HG03521 (cell line): Measurements from ENCODE around the gene TMEM121B.

Experiments used
- ATAC-seq: cut with Tn5 transposase; IDR thresholded peaks from one replicate; pipeline ENCODE4 v1.9.1; 2021; ENCODE audit warnings: mild to moderate bottlenecking, moderate library complexity; ENCODE audit not compliant: unreplicated experiment

Gene TMEM121B

DNA sequence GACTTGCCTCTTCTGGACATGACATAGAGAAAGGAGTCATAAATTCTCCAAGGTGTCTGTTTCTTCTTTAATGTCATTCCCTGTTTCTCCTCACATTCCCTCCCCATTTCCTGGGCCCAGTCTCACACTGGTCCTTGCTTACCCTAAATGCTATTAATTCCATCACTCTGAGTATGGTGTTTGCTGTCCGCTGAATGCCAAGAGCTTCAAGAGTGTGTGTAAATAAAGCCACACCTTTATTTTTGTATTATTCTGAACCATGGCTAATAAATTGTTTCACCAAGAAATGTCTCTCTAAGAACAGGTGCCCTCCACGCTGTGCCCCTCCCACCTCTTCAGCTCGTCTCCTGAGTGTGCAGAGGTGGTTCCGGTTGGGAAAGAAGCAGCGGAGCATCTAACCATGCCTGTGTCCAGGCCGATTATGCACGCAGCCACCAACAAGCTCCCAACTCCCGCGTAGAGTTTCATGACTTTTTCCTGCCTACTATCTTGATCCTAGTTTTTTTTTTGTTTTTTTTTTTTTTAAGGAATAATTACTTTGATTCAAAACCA is 8.6 kb downstream of the TMEM121B start:
- ATAC-seq: no peak

DNA sequence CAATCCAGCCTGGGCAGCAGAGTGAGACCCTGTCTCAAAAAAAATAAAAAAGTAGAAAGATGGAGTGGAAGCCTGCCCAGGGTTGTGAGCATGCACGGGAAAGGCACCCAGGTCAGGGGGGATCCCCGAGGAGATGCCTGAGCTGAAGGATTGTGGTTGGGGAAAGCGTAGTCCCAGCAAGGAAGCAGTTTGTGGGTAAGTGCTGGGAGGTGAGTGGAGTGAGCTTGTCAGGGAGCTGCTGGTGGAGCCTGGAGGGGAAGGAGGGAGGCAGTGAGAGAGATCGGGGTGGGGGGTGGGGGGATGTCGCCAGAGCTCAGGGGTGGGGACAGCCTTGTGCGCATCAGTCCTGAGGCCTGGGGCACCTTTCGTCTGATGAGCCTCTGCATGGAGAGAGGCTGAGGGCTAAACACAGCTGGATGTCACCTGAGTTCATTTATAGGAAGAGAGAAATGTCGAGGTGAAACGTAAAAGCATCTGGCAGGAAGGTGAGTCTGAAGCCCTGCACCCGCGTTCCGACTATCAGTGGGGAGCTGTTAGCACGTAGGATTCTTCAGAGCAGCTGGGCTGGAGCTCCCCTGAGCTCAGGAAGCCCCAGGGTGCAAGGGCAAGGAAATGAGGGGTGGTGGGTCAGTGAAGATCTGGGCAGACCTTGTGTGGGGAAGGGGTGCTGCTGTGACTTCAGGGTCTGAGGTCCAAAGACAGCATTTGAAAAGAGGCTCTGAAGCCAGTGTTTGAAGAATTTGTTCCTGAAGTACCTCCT is 10.2 kb downstream of the TMEM121B start:
- ATAC-seq: no peak

DNA sequence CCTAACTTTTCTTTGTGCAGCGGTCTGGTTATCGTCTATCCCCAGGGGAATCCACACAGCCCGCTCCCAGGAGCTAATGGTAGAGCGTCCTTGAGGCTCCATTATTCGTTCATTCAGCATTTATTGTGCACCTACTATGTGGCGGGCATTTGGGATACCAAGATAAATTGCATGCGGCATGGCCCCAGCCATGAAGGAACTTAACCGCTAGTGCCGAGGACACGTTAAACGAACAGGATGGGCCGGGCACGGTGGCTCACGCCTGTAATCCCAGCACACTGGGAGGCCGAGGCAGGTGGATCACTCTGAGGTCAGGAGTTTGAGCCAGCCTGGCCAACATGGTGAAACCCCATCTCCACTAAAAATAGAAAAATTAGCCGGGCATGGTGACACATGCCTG is 11.2 kb downstream of the TMEM121B start:
- no peak for ATAC-seq

DNA sequence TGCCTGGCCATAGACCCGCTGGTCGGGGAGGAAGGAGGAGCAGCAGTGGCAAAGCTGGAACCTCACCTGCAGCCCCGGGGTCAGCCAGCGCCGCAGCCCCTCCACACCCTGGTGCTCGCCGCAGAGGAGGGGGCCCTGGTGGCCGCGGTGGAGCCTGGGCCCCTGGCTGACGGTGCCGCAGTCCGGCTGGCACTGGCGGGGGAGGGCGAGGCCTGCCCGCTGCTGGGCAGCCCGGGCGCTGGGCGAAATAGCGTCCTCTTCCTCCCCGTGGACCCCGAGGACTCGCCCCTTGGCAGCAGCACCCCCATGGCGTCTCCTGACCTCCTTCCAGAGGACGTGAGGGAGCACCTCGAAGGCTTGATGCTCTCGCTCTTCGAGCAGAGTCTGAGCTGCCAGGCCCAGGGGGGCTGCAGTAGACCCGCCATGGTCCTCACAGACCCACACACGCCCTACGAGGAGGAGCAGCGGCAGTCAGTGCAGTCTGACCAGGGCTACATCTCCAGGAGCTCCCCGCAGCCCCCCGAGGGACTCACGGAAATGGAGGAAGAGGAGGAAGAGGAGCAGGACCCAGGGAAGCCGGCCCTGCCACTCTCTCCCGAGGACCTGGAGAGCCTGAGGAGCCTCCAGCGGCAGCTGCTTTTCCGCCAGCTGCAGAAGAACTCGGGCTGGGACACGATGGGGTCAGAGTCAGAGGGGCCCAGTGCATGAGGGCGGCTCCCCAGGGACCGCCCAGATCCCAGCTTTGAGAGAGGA is 11.9 kb downstream of the TMEM121B start:
- ATAC-seq: no peak

DNA sequence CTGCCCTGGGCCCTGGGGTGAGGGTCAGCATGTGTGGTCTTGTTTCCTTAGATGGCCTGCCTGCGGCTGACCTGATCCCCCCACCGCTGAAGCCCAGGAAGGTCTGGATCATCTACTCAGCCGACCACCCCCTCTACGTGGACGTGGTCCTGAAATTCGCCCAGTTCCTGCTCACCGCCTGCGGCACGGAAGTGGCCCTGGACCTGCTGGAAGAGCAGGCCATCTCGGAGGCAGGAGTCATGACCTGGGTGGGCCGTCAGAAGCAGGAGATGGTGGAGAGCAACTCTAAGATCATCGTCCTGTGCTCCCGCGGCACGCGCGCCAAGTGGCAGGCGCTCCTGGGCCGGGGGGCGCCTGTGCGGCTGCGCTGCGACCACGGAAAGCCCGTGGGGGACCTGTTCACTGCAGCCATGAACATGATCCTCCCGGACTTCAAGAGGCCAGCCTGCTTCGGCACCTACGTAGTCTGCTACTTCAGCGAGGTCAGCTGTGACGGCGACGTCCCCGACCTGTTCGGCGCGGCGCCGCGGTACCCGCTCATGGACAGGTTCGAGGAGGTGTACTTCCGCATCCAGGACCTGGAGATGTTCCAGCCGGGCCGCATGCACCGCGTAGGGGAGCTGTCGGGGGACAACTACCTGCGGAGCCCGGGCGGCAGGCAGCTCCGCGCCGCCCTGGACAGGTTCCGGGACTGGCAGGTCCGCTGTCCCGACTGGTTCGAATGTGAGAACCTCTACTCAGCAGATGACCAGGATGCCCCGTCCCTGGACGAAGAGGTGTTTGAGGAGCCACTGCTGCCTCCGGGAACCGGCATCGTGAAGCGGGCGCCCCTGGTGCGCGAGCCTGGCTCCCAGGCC is 12.7 kb downstream of the TMEM121B start:
- no peak for ATAC-seq

DNA sequence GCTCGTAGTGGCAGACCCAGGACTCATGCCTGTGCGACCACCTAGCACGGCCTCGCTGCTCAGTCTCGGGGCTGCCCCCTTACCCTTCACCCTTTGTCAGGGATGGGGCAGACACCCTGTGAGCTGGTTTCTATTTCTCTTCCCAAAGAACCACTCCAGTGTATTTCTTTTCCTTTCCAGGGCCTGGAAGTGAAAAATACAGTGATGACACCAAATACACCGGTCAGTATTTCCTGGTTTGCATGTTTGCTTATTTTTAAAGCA is 13.7 kb downstream of the TMEM121B start:
- ATAC-seq: no peak

DNA sequence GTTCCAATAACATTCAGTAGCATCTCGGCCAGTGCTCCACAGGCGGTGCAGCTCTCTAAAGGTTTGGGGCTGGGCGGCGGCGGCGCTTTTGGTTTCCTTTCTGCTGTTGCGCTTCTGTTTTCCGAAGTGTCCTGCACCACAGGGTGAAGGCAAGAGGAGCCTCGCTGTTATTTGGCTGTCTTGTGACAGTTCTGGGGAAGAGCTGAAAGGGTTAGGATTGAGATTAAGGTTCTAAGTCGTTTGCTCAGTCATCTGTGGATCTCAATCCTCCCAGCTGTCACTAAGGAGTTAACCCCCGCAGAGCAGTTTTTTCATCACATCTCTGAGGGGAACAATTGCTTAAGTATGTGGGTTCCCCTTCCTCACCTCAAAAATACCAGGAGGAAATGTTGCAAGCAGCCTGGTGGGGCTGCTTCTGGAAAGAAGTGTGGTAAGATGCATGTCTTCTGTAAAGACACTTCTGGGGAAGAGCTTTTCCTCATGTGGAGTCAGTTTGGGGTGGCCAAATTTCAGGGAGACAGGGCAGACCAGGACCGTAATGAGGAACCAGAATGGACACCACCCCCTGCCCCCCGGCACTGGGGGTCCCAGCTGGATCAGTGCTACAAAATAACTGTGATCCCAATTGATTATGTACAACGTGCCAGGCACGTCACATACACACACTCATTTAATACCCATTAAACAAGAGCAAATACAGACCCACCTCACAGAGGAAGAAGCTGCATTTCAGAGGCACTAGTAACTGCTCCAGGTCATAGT is 14.2 kb downstream of the TMEM121B start:
- no peak for ATAC-seq

DNA sequence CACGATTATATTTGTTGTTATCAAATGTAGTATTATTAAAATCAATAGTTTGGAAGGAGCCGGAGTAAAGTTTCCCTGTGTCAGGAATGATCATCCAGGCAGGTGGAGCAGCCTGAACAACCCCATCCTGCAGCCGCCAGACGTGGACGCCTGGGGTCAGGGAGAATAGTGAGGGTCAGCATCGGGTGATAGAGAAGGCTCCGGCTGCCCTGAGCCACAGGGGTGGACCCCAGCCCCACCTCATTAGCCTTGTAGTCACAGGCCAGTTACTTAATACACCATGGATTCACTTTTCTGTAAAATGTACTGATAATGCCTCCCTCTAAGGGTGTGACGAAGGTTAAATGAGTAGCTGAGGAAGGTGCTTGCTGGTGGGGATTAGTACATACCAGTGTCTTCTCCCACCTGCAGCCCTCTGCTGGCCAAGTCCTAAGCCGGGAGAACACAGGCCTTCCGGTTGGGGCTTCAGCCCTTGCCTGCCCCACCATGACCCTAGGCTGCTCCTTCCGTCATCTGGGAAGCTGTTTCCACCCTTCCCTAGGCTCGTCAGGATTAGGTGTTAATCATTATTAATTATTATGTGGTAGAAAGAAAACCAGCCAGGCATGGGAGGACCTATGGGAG is 14.9 kb downstream of the TMEM121B start:
- no peak for ATAC-seq

DNA sequence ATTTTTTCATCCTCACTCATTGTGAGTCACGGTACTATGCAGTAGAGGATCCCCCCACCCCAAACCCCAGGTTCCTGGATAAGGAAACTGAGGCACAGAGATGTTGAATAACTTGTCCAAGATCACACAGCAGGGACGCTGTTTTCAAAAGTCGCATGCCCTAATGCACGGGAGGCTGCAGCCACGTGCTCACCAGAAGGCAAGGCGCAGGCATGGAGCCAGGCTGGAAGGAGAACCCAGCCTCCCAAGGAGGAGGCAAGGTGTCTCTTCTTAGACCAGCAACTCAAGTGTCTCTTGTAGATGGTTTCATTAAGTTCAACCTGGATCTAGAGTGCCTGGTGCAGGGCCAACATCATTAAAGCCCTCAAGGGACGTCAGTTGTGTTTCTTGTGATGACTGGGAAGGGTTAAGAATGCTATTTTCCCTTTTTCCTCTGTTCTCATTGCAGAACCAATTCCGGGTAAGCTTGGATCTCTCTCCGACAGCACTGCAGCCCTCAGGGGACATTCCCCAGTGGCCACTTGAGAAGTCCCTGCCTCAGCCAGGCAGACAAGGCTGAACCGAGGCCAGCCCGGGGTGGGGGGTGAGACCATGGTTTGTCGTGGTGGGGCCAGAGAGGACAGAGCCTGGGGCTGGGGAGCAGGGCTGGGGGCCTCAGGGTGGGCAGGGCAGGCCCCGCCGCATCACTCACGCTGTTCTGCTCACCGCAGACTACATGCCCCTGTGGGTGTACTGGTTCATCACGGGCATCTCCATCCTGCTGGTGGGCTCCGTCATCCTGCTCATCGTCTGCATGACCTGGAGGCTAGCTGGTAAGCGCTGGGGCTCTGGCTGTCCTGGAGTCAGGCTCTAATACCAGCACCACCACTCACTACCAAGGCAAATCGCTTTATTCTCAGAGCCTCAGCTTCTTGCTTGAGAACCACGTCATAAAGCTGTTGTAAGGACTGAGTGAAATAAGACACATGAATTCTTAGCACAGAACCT is 15.7 kb downstream of the TMEM121B start:
- ATAC-seq: no peak

DNA sequence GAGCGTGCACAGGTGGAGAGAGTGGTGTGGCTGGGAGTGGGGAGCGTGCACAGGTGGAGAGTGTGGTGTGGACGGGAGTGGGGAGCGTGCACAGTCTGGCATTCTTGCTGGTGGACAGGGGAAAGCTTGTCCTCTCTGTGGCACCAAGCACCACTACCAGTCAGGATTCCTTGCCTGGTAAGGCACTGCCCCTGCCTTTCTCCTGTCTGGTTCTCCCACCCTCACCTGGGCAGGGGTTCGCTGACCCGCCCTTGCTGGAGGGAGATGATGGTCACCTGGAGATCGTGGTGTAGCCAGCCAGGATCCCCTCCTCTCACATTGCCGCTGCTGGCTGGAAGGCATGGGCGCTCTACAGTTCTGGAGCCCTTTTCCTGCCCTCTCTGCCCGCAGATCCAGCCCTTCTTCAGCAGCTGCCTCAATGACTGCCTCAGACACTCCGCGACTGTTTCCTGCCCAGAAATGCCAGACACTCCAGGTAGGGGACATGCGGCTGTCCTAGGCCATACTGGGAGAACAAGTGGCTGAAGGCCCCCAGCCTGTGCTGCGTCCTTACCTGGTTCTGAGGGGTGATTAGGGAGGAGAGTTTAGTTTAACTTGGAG is 16.7 kb downstream of the TMEM121B start:
- no peak for ATAC-seq

DNA sequence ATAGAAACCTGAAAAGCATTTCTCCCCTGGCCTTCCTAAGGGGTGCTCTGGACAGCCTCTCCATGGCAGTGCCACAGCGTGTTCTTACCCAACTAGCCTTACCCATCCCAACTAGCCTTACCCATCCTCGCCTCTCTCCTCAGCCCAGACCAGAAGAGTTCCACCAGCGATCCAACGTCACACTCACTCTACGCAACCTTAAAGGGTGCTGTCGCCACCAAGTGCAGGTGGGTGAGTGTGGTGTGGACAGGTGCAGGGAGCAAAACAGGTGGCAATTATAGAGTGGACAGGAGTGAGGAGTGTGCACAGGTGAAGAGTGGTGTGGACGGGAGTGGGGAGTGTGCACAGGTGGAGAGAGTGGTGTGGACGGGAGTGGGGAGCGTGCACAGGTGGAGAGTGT is 17.8 kb downstream of the TMEM121B start:
- no peak for ATAC-seq

DNA sequence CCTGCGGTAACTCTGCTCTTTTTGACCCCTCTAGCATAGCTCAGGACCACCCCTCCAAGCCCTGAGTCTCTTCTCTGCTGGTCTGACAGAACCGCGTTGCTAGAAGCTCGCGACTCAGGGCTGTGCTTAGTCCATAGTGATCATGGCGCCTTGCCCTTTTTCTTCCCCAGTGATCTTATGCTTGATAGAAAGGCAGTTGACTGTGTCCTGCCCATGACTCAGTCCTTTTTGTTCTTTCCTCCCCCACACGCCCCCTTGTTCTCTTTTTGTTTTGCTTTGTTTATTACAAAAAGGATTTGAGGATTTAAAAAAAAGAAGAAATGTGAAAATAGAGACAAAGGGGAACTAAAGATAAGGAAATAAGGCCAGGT is 18.9 kb downstream of the TMEM121B start:
- ATAC-seq: no peak

DNA sequence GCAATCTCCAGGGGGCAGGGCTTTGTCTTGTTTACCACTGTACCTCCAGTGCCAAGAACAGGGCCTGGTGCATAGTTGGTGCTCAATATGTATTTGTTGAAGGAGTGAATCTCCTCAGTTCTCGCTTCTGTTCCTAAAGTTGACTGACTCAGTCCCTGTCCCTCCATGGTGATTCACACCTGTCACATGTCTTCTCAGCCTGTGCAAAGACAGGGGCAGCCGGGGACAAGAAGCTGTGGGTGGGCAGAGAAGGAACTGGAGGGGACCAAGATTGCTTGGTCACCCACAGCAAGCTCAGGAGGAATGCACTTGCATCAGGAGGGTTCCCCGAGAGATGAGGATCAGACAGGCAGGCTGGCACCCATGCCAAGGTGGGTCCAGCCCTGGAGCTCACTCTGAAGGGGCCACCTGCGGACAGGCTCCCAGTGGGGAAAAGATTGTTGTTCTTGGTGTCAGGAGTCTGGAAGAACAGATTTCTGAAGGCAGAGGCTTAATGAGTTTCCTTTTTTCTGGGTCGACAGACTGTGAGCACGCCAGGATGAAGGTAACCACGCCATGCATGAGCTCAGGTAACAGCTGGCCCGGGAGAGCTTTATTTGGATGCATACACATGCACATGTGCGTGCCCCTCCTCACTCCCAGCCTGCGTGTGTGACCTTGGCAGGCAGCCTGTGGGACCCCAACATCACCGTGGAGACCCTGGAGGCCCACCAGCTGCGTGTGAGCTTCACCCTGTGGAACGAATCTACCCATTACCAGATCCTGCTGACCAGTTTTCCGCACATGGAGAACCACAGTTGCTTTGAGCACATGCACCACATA is 19.5 kb downstream of the TMEM121B start:
- ATAC-seq: no peak

DNA sequence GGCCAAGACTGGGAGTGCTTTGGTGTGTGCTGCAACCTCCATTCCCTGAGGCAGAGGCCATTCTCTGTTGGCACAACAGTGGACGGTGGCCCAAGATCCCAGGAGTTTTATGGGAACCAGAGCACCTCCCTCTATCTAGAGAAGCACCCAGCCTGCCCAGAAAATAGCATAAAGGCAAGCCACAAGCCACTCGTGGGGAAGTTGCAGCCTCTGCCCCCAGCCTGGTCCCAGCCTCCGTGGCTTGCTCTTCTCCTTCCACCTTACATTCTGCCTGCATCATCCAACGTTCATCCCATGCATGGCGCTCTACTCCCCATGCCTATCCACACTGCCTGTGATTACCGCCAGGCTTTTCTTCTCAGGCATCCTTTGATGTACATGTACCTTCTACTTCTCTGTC is 20.5 kb downstream of the TMEM121B start:
- ATAC-seq: no peak

DNA sequence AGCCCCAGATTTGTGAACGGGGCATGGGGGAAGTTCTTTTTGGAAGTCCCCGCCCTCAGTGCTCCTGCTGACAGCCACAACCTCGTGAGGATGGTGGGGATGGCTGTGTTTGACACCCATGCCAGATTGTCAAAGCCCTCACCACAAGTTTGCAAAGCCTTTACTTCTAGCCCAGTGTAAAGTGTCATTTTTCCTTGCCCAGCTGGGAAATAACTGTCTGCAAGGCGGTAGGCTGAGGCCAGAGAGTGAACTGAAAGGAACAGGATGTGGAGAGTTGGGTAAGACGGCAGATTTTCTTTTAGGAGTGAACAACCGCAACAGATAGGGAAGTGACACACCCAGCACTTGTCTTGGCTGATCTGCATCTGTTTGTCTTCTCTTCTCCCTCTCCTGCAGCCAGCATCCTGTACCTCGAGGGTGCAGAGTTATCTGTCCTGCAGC is 22.8 kb downstream of the TMEM121B start:
- ATAC-seq: no peak

DNA sequence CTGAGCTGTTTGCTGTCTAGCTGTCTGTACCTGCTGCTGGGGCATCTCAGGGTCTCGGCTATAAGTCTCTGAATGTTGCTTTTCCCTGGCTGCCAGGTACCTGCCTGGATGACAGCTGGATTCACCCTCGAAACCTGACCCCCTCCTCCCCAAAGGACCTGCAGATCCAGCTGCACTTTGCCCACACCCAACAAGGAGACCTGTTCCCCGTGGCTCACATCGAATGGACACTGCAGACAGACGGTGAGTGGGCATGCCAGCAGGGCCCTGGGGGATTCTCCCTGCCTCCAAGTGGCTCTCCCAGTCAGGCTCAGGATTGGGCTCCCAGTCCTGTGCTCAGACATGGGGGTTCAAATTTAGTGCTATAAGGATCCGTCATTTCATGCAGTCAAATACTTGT is 23.5 kb downstream of the TMEM121B start:
- ATAC-seq: no peak

DNA sequence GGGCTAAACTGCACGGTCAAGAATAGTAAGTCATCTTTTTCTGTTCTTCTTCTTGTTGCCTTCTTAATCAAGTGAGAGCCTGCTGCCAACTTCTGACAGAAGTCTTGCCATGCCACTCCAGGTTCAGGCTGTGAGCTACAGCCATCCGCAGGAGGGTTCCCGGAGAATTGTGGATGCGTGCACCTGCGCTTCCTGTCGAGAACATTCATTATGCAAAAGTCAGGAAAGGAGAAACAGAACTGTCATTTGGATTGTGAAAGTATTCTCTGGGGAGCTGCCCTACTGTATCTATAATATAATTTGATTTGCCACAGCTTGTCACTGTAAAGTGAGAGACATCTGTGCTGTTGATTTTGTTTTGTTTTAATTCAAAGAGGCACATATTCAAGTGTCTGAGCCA is 24.1 kb downstream of the TMEM121B start:
- ATAC-seq: no peak

DNA sequence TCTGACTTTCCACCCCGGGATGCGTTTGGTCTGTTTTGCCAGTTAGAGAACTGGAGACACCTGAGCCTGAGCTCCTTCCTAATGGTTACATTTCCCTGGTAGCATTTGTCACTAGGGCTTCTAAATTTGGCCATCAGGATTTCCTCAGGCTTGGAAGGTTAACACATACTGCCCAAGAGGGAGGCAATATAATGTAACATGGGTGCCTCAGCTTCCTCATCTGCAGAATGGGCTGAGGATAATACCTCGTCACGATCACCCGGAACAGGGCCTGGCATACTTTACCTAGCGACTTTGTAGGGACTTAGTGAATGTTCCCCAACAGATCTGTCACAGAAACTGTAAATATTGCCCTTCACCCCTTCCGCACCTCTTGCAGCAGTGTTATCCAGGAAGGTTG is 25.1 kb downstream of the TMEM121B start:
- ATAC-seq: no peak
